HG03280 (cell line): Measurements from ENCODE around the gene MMS22L.

Experiments used
- ATAC-seq: cut with Tn5 transposase; IDR thresholded peaks from one replicate; pipeline ENCODE4 v1.9.1; 2021; ENCODE audit warnings: mild to moderate bottlenecking, moderate library complexity; ENCODE audit not compliant: unreplicated experiment

The MMS22L gene

DNA sequence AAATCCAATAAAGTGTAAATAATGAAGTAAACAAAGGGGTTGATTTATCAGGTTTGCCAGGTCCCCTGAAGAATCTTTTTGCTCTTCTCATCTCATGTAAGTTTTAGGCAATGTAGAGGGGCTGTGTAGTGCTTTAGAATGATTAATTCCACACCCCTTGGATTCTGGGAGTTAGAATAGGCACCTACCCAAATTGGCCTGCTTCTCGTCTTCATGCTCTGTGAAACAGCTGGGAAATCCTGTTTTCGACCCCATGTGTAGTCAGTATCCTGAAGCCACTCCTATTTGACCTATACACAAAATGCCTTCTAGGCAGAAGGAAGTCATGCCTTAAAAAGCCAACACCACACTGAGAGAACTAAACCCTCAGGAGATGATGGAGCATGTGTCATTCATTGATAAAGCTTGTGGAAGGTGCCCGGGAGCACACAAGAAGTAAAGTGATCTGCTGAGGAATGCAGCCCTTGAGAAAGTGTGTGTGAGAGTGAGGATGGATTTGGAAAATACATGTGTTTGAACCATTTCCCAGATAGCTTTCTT is 187.6 kb downstream of the MMS22L start:
- ATAC-seq = no peak

DNA sequence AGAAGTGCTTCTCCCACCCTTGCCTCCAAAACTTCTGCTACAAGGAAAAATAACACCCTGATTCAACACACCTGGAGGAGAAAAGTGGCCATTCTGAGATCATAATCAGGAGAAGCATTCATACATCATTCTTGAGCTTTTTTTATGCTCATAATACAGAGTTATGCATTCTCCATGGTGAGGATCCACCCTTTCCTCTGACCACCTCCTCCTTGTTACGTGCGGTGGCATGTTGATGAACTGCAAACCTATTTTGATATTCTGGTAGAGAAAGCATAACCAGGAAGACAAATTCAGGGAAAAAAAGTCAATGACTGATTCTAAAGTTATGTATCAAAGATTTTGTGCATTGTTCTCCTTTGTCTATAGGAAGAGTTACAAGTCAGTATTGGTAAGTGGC is 188.6 kb downstream of the MMS22L start:
- ATAC-seq = no peak

DNA sequence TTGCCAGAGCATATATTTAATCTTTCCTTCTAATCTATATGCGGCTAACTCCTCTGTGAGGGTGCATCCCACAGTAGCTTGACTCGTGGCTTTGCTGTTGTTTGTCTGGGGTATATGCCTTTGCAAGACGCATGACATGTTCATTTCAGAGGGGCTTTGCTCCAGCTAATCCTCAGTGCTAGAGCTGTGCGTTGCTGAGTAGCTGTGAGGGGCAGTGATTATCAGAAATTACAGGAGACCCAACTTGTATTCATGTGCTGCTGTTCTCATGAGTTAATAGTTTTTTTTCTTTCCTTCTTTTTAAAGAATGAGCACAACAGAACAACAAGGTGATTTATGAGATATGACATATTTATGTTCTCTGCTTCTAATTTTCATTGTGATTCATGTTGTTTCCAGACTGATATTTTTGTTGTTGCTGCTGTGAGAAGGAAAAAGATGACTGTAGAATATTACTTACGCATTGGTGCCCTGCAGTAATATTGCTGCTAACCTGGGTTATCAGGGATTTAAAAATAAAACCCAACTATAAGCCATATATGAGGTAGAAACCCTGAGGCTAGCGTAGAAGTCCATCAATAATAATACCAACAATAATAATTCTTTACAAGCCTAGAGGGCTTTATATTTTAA is 190.2 kb downstream of the MMS22L start:
- no peak for ATAC-seq
